Right lobe of liver (tissue), 4 donors: ENCODE results near the gene KLHL34.

Experiments used
- CTCF ChIP-seq, 4 donors: fragments of 200-600 bp in 3 of 4; fragments of 450-650 bp in 1 of 4; IDR thresholded peaks; one replicate each; pipeline versions ENCODE4 v1.5.1 to v1.8.0; 2016 to 2022; ENCODE audit warnings: antibody characterized with exemption in 4 of 4, mild to moderate bottlenecking in 2 of 4
- POLR2A ChIP-seq: fragments of 450-650 bp; IDR thresholded peaks from one replicate; pipeline ENCODE4 v1.6.1; 2017; ENCODE audit warnings: antibody characterized with exemption, mild to moderate bottlenecking
- donor health status: DM: no; HTN: no; CAD: no.
- donor health status: DM: no; HTN: no; CAD: no.
- donor health status: DM: no; HTN: yes; CAD: no.

DNA sequence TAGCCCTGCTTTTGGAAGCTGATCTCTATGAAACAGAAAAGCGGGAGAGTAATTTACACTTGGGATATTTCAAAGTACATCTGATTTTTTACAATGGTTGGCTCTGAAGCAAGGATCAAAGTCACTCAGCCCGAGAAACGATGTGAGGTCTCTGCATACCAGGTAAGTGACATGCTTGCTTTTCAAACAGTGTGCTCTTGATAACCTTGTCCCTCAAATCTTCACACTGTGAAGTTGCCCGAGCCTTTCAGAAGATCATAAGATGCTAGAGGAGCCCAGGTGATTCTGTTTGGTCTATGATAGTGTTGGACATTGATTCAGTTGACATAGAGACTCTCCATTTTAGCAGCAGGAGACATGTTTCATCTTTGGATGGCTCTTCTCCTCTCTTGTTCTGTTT lies 47.1 kb upstream of the KLHL34 start:
- no peak for TF ChIP-seq CTCF (IDR thresholded peaks at IDR 0.05)
- no peak for TF ChIP-seq POLR2A
